B cell (primary cell): Measurements from ENCODE around the gene NUP93. TPM values are rescaled to one million over a fixed set of nuclear protein-coding genes. Genes with fewer than 3 reads are reported as not detected.

ENCODE experiments used
- ATAC-seq: fragments of 200-7000 bp; cut with Tn5 transposase; one replicate; pipeline ENCODE4 v1.10.0; 2021; ENCODE audit warnings: low read depth, mild to moderate bottlenecking, moderate number of reproducible peaks, moderate library complexity
- CTCF ChIA-PET: fragments of 350-600 bp; sonication (Branson Sonifier 250); formaldehyde crosslinking; loops from one replicate; lab custom pipeline; 2021; ENCODE audit warnings: antibody characterized with exemption, inconsistent platforms; lab: Charles Lee
- POLR2A ChIA-PET: fragments of 350-600 bp; sonication (Branson Sonifier 250); formaldehyde crosslinking; loops from one replicate; lab custom pipeline; 2021; ENCODE audit warnings: antibody characterized with exemption; lab: Charles Lee
- DNase-seq: peaks from one replicate; pipeline ENCODE4 v3.0.0; 2013
- H2AFZ ChIP-seq: 2 replicates; pipeline ENCODE4 v1.6.1; 2012; ENCODE audit warnings: mild to moderate bottlenecking, low read depth, low read length; ENCODE audit not compliant: insufficient read depth, poor library complexity, severe bottlenecking
- H3K27ac ChIP-seq, 2 donors: 1 replicate in 1 of 2; 2 replicates in 1 of 2; pipeline ENCODE4 v1.5.1; 2012 to 2013; ENCODE audit warnings: low read length in 2 of 2, mild to moderate bottlenecking in 2 of 2, moderate library complexity in 1 of 2
- H3K27me3 ChIP-seq, 4 experiments: fragments of 200-600 bp in 1 of 4; sonication (generic) in 1 of 4; replicated peaks in 1 of 4; 1 replicate in 2 of 4; 2 replicates in 2 of 4; pipeline versions ENCODE4 v1.6.1 to v1.7.0; 2013 to 2016; ENCODE audit warnings: low read length in 3 of 4, mild to moderate bottlenecking in 2 of 4, mixed read lengths in 1 of 4, moderate library complexity in 1 of 4; ENCODE audit not compliant: insufficient read depth in 4 of 4, control insufficient read depth in 3 of 4; ENCODE audit errors: control extremely low read depth in 1 of 4
- H3K36me3 ChIP-seq, 2 experiments: replicated peaks in 1 of 2; 1 replicate in 1 of 2; 2 replicates in 1 of 2; pipeline versions ENCODE4 v1.6.1 to v1.7.1; 2013; ENCODE audit warnings: low read length in 1 of 2; ENCODE audit not compliant: insufficient read depth in 2 of 2, control insufficient read depth in 1 of 2; ENCODE audit errors: control extremely low read depth in 1 of 2, extremely low read depth in 1 of 2
- H3K4me1 ChIP-seq, 2 donors: fragments of 200-600 bp in 1 of 2; sonication (generic) in 1 of 2; 1 replicate in 1 of 2; 2 replicates in 1 of 2; pipeline versions ENCODE4 v1.5.1 to v1.6.1; 2013 to 2017; ENCODE audit warnings: low read length in 2 of 2; ENCODE audit not compliant: control insufficient read depth in 2 of 2, insufficient read depth in 2 of 2
- H3K4me2 ChIP-seq: replicated peaks from 2 replicates; pipeline ENCODE3; 2012; ENCODE audit warnings: mild to moderate bottlenecking, low read depth, low read length; ENCODE audit not compliant: poor library complexity, severe bottlenecking
- H3K4me3 ChIP-seq, 5 experiments: fragments of 200-600 bp in 1 of 5; sonication (generic) in 1 of 5; 1 replicate in 3 of 5; 2 replicates in 2 of 5; pipeline versions ENCODE4 v1.5.1 to v1.7.0; 2011 to 2016; ENCODE audit warnings: low read length in 4 of 5, mild to moderate bottlenecking in 4 of 5, low read depth in 2 of 5, control low read depth in 1 of 5, moderate library complexity in 1 of 5; ENCODE audit not compliant: insufficient read depth in 1 of 5; ENCODE audit errors: control extremely low read depth in 1 of 5, extremely low read depth in 1 of 5
- H3K79me2 ChIP-seq: fragments of 200-600 bp; sonication (generic); one replicate; pipeline ENCODE4 v1.6.0; 2016; ENCODE audit warnings: low read length; ENCODE audit not compliant: control insufficient read depth, insufficient read depth
- H3K9ac ChIP-seq: fragments of 200-600 bp; sonication (generic); 2 replicates; pipeline ENCODE4 v1.6.1; 2017; ENCODE audit warnings: mild to moderate bottlenecking, low read length, moderate library complexity
- H3K9me3 ChIP-seq, 3 donors: one replicate each; pipeline versions ENCODE4 v1.6.1 to v1.7.1; 2013; ENCODE audit warnings: low read length in 2 of 3; ENCODE audit not compliant: control insufficient read depth in 2 of 3, insufficient read depth in 1 of 3; ENCODE audit errors: control extremely low read depth in 1 of 3
- H4K20me1 ChIP-seq: 2 replicates; pipeline ENCODE4 v1.6.0; 2012; ENCODE audit warnings: mild to moderate bottlenecking, low read length; ENCODE audit not compliant: insufficient read depth, control insufficient read depth, poor library complexity, severe bottlenecking
- H3K27ac Mint-ChIP-seq: one replicate; pipeline ENCODE4 v1.8.0; 2021; ENCODE audit warnings: mixed read lengths
- H3K27me3 Mint-ChIP-seq: one replicate; pipeline ENCODE4 v1.8.0; 2021; ENCODE audit warnings: mixed read lengths
- H3K4me1 Mint-ChIP-seq: one replicate; pipeline ENCODE4 v1.8.0; 2021; ENCODE audit warnings: mixed read lengths
- H3K4me3 Mint-ChIP-seq: one replicate; pipeline ENCODE4 v1.8.0; 2021; ENCODE audit warnings: mixed read lengths
- H3K9me3 Mint-ChIP-seq: one replicate; pipeline ENCODE4 v1.8.0; 2022; ENCODE audit warnings: mixed read lengths; ENCODE audit not compliant: insufficient read depth
- CTCF ChIP-seq: fragments of 200-600 bp; IDR thresholded peaks from one replicate; pipeline ENCODE4 v1.8.0; 2022; ENCODE audit warnings: antibody characterized with exemption, mild to moderate bottlenecking
- EZH2 ChIP-seq: IDR thresholded peaks from 2 replicates; pipeline ENCODE4 v1.6.1; 2012; ENCODE audit warnings: borderline replicate concordance, low read depth, mild to moderate bottlenecking, moderate library complexity, low read length; ENCODE audit not compliant: insufficient read depth, poor library complexity, severe bottlenecking
- WGBS: methylation state at CpG from one replicate; pipeline ENCODE4 v1.1.5; 2013; ENCODE audit warnings: missing lambda C conversion rate; ENCODE audit not compliant: insufficient coverage; 5-methylcytosine and 5-hydroxymethylcytosine counted together
- intact Hi-C: fragments of 100-400 bp; cut with micrococcal nuclease; formaldehyde crosslinking; loops from one replicate; pipeline ENCODE4 v1.10.0; 2022
- polyA plus RNA-seq: library from polyadenylated mRNA; depleted of rRNA; stranded (reverse); fragments of >200 nt; gene quantifications from 2 replicates; pipeline ENCODE4 v1.2.3, GENCODE V29; 2012
- total RNA-seq, 2 donors: library from RNA; stranded (reverse); fragments of 120-200 nt in 1 of 2; gene quantifications; 1 replicate in 1 of 2; 2 replicates in 1 of 2; pipeline versions ENCODE4 v1.2.3 to v1.2.4, GENCODE V29; 2013 to 2022

The NUP93 gene
- total and polyA plus RNA-seq, 2 donors (not counting 1 experiment from before 2014, with no cell fraction given), result 23.6 to 64.6 TPM

DNA sequence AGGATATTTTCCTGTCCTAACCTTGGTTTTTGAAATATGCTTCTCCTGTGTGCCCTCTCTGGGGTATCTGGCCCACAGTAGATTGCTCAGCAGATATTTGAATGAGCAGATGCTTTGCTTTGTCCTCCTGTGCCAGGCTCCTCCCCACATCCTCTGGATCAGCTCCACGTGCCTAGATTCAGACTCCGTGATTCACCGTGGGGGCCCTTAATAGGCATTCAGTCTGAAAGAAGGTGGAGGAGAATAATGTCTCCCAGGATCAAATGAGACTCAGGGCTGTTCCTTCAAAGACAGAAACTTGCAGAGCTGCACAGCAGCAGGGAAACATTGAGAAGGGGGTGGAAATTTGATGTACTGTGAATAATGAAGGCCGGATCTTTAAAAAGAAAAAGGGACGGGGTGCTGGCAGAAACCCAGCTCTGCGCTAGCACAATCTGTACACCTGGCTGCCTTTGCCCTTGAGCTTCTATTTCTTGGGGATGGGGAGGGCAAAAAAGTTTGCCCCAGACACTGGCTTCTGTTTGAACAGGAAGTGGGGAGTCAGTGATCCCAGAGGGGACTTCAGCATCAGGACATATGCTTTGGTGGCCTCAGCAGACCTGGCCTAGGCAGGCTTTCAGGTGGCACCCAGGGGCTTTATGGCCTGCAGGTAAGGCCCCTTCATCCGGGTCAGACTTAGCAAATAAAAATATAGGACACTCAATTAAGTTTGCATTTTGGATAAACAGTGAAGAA, 119.2 kb downstream of the NUP93 start:
- Histone ChIP-seq H2AFZ (no peak overlapping the region), H3K36me3 (peaks cover 3 to 12% of the 10 kb centered on the region in 2 experiments), H3K9me3 (peaks cover 0 to 7% (median 0%) of the 10 kb centered on the region in 3 donors), H3K27me3 (no peaks in the 10 kb centered on the region), H3K4me2 (no peak overlapping the region), H3K4me1 (peaks cover 0 to 18% of the 10 kb centered on the region in 2 donors), H3K27ac (no peak overlapping the region), H4K20me1 (no peaks in the 10 kb centered on the region), H3K79me2 (no peaks in the 10 kb centered on the region), H3K9ac (no peak overlapping the region), H3K4me3 (no peak overlapping the region)
- ATAC-seq, result no peak
- intact Hi-C loops, result no loop called here
- ChIA-PET POLR2A (no interaction called here), CTCF (interaction anchor here (1.5 to 2.8 kb wide), 2 partner anchors 18 kb away, joined by 3 to 9 read pairs; no protein-coding TSS in a partner anchor)
- TF ChIP-seq CTCF, result no peak
- TF ChIP-seq EZH2, result no peak
- 53% methylated on average over 5 of the region's 7 CpGs for WGBS
- H3K27ac Mint-ChIP-seq, result no peak overlapping the region
- no peaks in the 10 kb centered on the region for H3K27me3 Mint-ChIP-seq
- no peak overlapping the region for H3K4me3 Mint-ChIP-seq
- H3K9me3 Mint-ChIP-seq, result no peaks in the 10 kb centered on the region
- H3K4me1 Mint-ChIP-seq, result peaks cover 19% of the 10 kb centered on the region
- DNase-seq, result no peak
